ENCODE data around the gene FAM241B.
A peak's percentile ranks its signal among the peaks of the same experiment; 100 is the strongest.

FAM241B gene

GRCh38 chr10:69629897-69630650 lies at the start of gene FAM241B:
FAM241B (plus strand) TSS chr10:69630247; CDS start chr10:69631744, 1,497 bp downstream.
- peak within 1 kb of the TSS; percentile 65 for H3K4me3 ChIP-seq (ENCODE audit: low read depth, low read length)

GRCh38 chr10:69580435-69580834 lies 49.6 kb upstream of the FAM241B start:
- no peak overlapping the region for H3K4me3 ChIP-seq (ENCODE audit: low read depth, low read length)

GRCh38 chr10:69583106-69583505 lies 46.9 kb upstream of the FAM241B start:
- no peak overlapping the region for H3K4me3 ChIP-seq (ENCODE audit: low read depth, low read length)

- no peak overlapping the region for H3K4me3 ChIP-seq (ENCODE audit: low read depth, low read length)
Observed at GRCh38 chr10:69584624-69585023, 45.4 kb upstream of the FAM241B start.

GRCh38 chr10:69588358-69588757 lies 41.7 kb upstream of the FAM241B start:
- no peak overlapping the region for H3K4me3 ChIP-seq (ENCODE audit: low read depth, low read length)

GRCh38 chr10:69600761-69601330 lies 29.2 kb upstream of the FAM241B start:
- H3K4me3 ChIP-seq (ENCODE audit: low read depth, low read length), result no peak overlapping the region

GRCh38 chr10:69609077-69609476 lies 21.0 kb upstream of the FAM241B start:
- no peak overlapping the region for H3K4me3 ChIP-seq (ENCODE audit: low read depth, low read length)

- no peak overlapping the region for H3K4me3 ChIP-seq (ENCODE audit: low read depth, low read length)
Observed at GRCh38 chr10:69612760-69613159, 17.3 kb upstream of the FAM241B start.

GRCh38 chr10:69614130-69614529 lies 15.9 kb upstream of the FAM241B start:
- no peak overlapping the region for H3K4me3 ChIP-seq (ENCODE audit: low read depth, low read length)

GRCh38 chr10:69616358-69616757 lies 13.7 kb upstream of the FAM241B start:
- no peak overlapping the region for H3K4me3 ChIP-seq (ENCODE audit: low read depth, low read length)

GRCh38 chr10:69618746-69619145 lies 11.3 kb upstream of the FAM241B start:
- H3K4me3 ChIP-seq (ENCODE audit: low read depth, low read length), result no peak overlapping the region

- H3K4me3 ChIP-seq (ENCODE audit: low read depth, low read length), result no peak overlapping the region
Observed at GRCh38 chr10:69619626-69620025, 10.4 kb upstream of the FAM241B start.

- H3K4me3 ChIP-seq (ENCODE audit: low read depth, low read length), result no peak overlapping the region
Observed at GRCh38 chr10:69620625-69621024, 9.4 kb upstream of the FAM241B start.

GRCh38 chr10:69624245-69624786 lies 5.7 kb upstream of the FAM241B start:
- no peak overlapping the region for H3K4me3 ChIP-seq (ENCODE audit: low read depth, low read length)

GRCh38 chr10:69626826-69627225 lies 3.2 kb upstream of the FAM241B start:
- no peak overlapping the region for H3K4me3 ChIP-seq (ENCODE audit: low read depth, low read length)

- H3K4me3 ChIP-seq (ENCODE audit: low read depth, low read length), result no peak overlapping the region
Observed at GRCh38 chr10:69628891-69629290, 1.2 kb upstream of the FAM241B start.

GRCh38 chr10:69629519-69629896 lies 539 bp upstream of the FAM241B start:
- H3K4me3 ChIP-seq (ENCODE audit: low read depth, low read length), result no peak overlapping the region

GRCh38 chr10:69630651-69631400 lies 779 bp downstream of the FAM241B start:
- H3K4me3 ChIP-seq (ENCODE audit: low read depth, low read length), result peak overlapping the region; percentile 65

- no peak overlapping the region for H3K4me3 ChIP-seq (ENCODE audit: low read depth, low read length)
Observed at GRCh38 chr10:69631566-69631965, 1.5 kb downstream of the FAM241B start.

- no peak overlapping the region for H3K4me3 ChIP-seq (ENCODE audit: low read depth, low read length)
Observed at GRCh38 chr10:69632516-69633199, 2.6 kb downstream of the FAM241B start.
